HUES6 (cell line): Measurements from ENCODE around the gene CSGALNACT2.

Experiments
- H3K27ac ChIP-seq: 2 replicates; pipeline ENCODE4 v1.7.0; 2013; ENCODE audit warnings: low read depth, mild to moderate bottlenecking, low read length, inconsistent platforms
- H3K27me3 ChIP-seq: 2 replicates; pipeline ENCODE4 v1.6.1; 2013; ENCODE audit warnings: low read length; ENCODE audit not compliant: control insufficient read depth, insufficient read depth
- H3K36me3 ChIP-seq: 2 replicates; pipeline ENCODE4 v1.6.1; 2013; ENCODE audit warnings: low read length; ENCODE audit not compliant: control insufficient read depth, insufficient read depth
- H3K4me1 ChIP-seq: 2 replicates; pipeline ENCODE4 v1.6.1; 2013; ENCODE audit warnings: low read length; ENCODE audit not compliant: control insufficient read depth, insufficient read depth
- H3K4me3 ChIP-seq: 2 replicates; pipeline ENCODE4 v1.5.1; 2013; ENCODE audit warnings: low read depth, low read length
- H3K9ac ChIP-seq: one replicate; pipeline ENCODE4 v1.6.1; 2013; ENCODE audit warnings: mild to moderate bottlenecking, low read length
- H3K9me3 ChIP-seq: 2 replicates; pipeline ENCODE4 v1.6.1; 2013; ENCODE audit warnings: low read depth, low read length; ENCODE audit not compliant: control insufficient read depth, insufficient read depth

The CSGALNACT2 gene

DNA sequence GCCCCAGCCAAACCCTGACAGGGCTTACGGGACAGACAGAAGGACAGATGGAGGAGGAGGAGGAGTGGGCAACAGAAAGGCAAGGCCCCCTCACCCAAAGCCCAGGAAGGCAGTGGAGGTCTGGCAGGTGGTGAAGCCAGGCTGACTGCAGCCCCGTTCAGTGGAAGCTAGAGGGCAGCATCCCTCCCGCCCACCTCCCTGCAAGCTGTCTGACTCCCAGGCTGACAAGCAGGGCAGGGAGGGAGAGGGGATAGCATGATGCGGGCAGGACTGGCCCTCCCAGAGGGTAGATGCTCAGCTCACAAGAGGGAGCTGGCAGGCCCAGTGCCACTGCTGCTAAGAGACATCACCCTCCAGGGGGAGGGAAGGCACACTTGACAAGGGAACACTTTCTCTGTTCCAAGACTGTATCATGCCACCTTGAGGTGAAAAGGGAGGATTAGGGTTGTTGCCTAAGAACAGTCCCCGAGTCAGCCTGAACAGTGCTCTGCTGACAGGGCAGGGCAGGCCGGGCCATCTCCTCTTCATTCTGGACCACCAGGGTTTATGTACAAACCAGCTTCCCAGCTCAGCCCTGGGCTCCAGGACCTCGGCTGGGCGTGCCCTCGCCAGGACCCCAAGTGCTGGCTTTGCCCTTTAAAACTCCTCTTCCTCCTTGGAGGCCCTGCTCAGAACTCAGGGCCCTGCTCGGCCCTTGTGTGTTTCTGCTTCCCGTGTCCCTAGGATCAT lies 66.9 kb downstream of the CSGALNACT2 start:
- no peak overlapping the region for H3K9ac ChIP-seq
- H3K36me3 ChIP-seq: peaks cover 9% of the 10 kb centered on the region
- peaks cover 13% of the 10 kb centered on the region for H3K4me1 ChIP-seq

DNA sequence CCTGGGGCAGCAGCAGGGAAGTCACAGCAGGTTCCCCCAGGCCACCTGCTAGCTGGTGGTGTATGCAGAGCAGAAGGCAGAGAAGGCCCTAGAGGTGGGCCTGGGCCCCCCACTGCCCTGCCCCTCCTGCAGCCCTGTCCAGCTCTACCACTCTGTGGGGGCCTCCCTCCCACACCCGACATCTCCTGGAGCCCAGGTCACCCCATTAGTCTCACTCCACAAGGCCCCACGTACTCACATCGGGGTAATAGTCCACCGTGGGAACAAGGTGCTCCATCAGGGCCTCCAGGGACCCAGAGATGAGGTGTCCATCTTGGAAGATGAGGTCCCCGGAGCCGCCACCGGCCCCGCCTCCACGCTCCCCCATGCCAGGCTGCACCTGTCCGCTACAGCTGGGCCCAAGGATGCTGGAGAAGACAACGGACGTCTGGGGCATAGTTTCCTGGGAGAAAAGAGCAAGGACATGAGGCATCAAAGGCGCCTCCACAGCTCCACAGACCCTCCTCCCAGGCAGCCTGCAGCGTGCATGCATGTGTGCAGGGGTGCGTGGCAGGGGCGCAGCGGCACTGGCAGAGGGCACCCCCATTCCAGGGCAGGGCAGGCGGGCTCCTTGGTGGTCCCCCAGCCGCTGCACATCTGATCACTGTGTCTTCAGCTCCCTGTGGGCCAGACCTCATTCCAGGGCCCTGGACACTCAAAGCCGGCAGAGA lies 67.6 kb downstream of the CSGALNACT2 start:
- no peak overlapping the region for H3K27ac ChIP-seq
- H3K4me1 ChIP-seq: peaks cover 13% of the 10 kb centered on the region
- H3K9ac ChIP-seq: no peak overlapping the region
- no peak overlapping the region for H3K4me3 ChIP-seq
- H3K36me3 ChIP-seq: peaks cover 1% of the 10 kb centered on the region
- no peaks in the 10 kb centered on the region for H3K9me3 ChIP-seq
- no peaks in the 10 kb centered on the region for H3K27me3 ChIP-seq

More for the DNA sequence above, 66.9 kb downstream of the CSGALNACT2 start:
- no peaks in the 10 kb centered on the region for H3K27me3 ChIP-seq
- H3K4me3 ChIP-seq: no peak overlapping the region
- H3K27ac ChIP-seq: no peak overlapping the region
- no peaks in the 10 kb centered on the region for H3K9me3 ChIP-seq

DNA sequence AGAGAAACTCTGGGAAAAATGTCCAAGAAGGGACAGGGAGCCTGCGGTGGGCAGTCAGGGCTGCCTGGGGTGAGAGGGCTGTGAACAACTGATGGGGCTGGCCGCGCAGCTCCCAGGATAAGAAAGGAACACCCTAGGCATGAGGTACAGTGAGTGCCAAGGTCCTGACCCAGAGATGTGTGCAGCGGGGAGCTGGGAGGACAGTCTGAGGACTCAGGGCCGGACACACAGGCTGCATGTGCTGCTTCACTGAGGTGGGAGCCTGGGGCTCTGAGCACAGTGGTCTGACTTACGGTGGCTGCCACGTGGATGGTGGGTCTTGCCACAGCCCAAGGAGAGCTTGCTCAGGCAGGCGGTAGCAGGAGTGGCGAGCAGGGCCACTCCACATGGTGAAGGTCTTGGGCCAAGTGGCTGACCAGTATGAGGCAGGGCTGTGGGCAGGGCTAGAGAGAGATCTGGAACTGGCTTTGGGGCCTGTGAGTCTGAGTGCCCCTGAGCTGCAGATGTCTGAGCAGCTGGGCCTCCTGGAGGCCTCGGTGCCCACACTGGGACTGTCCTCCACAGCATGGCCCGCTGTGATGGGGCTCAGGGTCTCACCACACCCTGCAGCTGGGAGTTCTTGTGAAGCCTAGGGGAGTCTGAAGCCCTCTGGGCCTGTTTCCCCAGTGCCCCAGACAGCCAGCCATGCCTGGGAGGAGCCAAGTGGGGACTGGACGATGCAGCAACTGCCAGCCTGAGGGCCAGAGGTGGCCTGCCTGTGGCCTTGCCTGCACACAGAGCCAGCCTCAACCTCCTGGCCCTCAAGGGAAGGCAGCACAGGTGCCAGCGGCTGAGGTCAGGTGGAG lies 68.4 kb downstream of the CSGALNACT2 start:
- no peaks in the 10 kb centered on the region for H3K27me3 ChIP-seq
- H3K36me3 ChIP-seq: no peaks in the 10 kb centered on the region
- H3K4me3 ChIP-seq: no peak overlapping the region
- no peak overlapping the region for H3K27ac ChIP-seq
- no peak overlapping the region for H3K9ac ChIP-seq
- peaks cover 13% of the 10 kb centered on the region for H3K4me1 ChIP-seq
- no peaks in the 10 kb centered on the region for H3K9me3 ChIP-seq

DNA sequence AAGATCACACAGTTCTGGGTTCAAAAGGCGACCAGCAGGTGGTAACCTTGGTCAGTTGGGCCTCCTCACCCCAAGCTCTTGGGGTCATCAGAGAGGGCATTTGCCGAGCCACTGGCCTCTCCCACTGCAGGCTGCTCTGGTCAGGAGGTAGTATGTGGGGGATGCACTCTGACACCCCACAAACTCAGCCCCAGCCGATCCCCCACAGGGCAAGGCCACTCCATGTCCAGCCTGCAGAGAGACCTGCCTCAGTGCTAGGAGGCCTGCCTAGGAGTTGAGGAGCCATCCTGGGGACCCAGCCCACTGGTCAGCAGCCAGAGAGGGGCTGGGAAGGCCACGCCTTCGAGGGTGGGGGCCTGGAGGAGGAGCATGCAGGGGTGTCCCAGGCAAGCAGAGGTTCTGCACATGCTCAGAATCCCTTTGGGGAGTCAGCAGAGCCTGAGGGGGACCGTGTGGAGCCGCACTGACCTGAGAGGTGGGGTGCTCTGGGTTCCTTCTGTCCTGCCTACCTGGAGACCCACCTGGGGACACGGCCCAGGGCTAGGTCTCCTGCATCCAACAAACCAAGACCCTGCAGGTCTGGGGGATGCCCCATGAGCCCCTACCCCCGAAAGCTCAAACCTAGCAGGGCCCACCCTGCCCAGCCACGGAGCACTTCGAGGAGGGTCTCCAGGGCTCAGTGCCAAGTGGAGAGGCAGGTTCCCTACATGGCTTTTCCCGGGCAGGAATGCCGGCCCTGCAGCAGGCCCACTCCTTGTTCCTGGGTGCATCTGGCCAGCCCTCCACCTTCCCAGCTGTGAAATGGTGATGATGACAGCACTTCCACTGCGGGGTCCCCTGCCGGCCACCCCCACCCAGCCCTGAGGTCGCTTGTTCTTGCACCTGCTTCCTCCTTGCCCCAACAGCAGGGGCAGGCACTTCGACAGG lies 70.2 kb downstream of the CSGALNACT2 start:
- H3K36me3 ChIP-seq: no peaks in the 10 kb centered on the region
- H3K4me3 ChIP-seq: no peak overlapping the region
- peaks cover 13% of the 10 kb centered on the region for H3K4me1 ChIP-seq
- no peak overlapping the region for H3K27ac ChIP-seq
- H3K9ac ChIP-seq: no peak overlapping the region
- no peaks in the 10 kb centered on the region for H3K9me3 ChIP-seq
- no peaks in the 10 kb centered on the region for H3K27me3 ChIP-seq

DNA sequence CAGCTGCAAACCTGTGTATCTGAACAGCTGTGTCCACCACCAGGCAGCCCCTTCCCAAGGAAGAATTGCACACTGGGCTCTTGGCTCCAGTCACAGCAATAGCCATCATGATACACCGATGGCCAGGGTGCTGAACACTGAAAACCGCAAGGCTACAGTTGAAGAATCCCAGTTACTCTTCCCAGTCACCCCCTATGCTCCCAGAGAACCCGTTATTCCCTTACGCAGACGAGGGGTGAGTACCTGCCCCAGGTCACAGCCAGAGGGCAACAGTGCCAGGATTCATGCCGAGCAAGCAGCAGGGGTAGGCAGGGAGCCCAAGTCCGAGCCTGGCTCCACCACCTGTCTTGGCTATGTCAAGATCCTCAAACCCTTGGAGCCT lies 70.8 kb downstream of the CSGALNACT2 start:
- Histone ChIP-seq H3K9me3 (no peaks in the 10 kb centered on the region), H3K4me1 (peaks cover 10% of the 10 kb centered on the region), H3K27ac (no peak overlapping the region), H3K4me3 (no peak overlapping the region), H3K9ac (no peak overlapping the region), H3K36me3 (no peaks in the 10 kb centered on the region), H3K27me3 (no peaks in the 10 kb centered on the region)

DNA sequence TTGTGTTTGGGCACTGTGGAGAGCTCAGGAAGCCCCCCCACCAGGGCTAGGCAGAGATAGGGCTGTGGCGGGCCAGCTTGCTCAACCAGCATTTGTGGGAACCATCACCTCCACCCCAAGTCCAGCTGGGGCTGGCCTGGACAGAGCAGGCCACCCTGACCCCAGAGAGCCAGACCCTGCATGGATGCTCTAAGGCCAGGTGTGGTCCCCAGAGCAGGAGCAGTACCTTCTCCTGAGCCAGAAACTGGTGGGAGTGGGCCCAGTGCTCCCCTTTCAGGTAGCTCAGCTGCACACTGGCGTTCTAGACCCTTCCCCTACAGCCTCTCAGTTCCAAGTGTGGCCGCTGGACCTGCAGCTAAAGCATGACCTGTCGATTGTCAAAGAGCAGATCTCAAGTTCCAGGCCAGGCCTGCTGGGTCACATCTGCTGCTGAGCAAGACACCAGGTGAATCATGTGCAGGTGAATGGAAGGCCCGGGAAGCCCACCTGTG lies 71.5 kb downstream of the CSGALNACT2 start:
- Histone ChIP-seq H3K27ac (no peak overlapping the region), H3K4me3 (no peak overlapping the region), H3K4me1 (peaks cover 5% of the 10 kb centered on the region; the same call in 1 of the 2 replicates), H3K9ac (no peak overlapping the region), H3K9me3 (no peaks in the 10 kb centered on the region), H3K27me3 (no peaks in the 10 kb centered on the region), H3K36me3 (no peaks in the 10 kb centered on the region)

DNA sequence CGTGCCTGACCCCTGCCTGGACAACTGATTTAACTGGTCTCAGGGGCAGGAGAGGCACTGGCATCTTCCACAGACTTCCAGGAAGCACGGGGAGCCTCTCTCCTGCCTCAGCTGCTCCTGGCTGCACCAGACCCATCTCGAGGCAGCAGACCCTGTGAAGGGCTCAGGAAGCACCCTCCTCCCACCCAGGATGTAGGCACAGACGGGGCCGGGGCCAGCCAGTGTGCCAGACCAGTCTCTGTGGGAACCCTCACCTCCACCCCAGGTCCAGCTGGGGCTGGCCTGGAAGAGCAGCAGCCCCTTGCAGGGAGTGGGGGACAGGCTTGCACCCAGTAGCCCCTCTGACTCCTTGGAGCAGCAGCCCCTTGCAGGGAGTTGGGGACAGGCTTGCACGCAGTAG lies 72.3 kb downstream of the CSGALNACT2 start:
- Histone ChIP-seq H3K9ac (no peak overlapping the region), H3K9me3 (no peaks in the 10 kb centered on the region)

DNA sequence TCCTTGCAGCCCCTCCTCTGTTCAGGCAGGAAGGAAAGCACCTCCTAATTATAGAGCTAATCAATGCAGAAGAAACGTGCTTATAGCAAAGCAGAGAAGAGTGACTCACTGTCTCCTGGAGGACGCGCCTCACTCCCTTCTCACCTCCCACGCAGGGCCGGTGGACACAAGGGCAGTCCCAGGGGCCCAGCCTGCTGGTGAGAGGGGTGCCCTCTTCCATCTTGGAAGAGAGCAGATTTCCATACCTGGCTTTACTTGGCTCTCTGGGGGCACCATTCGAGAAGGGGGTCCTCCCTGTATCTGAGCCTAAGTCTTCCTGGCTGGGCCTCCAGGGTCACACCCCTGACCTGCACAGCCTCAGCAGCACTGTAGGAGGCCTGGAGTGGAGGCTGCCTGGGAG lies 72.8 kb downstream of the CSGALNACT2 start:
- H3K4me1 ChIP-seq: no peaks in the 10 kb centered on the region; the same call in 1 of the 2 replicates
- H3K36me3 ChIP-seq: no peaks in the 10 kb centered on the region
- no peaks in the 10 kb centered on the region for H3K9me3 ChIP-seq
- H3K27me3 ChIP-seq: no peaks in the 10 kb centered on the region
- no peak overlapping the region for H3K27ac ChIP-seq
- no peak overlapping the region for H3K4me3 ChIP-seq
- H3K9ac ChIP-seq: no peak overlapping the region

More for the DNA sequence above, 72.3 kb downstream of the CSGALNACT2 start:
- no peaks in the 10 kb centered on the region for H3K36me3 ChIP-seq
- no peak overlapping the region for H3K27ac ChIP-seq
- H3K27me3 ChIP-seq: no peaks in the 10 kb centered on the region
- H3K4me1 ChIP-seq: no peaks in the 10 kb centered on the region; the same call in 1 of the 2 replicates
- no peak overlapping the region for H3K4me3 ChIP-seq

DNA sequence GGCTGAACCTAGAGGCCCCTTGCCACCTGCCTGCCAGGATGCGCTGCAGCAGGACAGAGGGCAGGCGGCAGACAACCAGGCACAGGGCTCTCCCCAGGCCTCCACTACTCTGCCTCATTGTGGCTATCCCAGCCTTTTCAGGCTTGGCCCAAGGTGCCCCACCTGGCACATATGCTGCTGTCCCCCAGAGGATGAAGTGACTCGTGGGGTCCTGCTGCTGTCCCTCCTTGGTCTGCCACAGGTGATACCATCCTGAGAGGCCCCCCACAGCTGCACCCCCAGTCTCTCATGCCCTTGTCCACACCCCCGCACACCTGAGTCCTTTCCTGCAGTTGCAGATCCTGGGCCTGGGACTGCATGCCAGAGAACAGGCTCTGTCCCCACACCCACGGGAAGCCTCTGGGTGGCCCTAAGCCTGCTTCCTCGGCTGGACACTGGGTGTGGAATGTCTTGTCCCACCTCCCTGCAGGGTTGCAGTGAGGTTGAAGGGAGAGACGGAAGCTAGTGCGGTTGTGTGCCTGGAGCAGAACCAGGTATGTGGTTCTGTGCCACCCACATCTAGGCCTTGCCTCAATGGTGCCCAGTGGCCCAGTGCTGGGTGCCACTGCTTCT lies 73.3 kb downstream of the CSGALNACT2 start:
- Histone ChIP-seq H3K27me3 (no peaks in the 10 kb centered on the region), H3K4me1 (no peaks in the 10 kb centered on the region; the same call in 1 of the 2 replicates), H3K36me3 (no peaks in the 10 kb centered on the region)

More for the DNA sequence above, 73.3 kb downstream of the CSGALNACT2 start:
- Histone ChIP-seq H3K9me3 (no peaks in the 10 kb centered on the region), H3K27ac (no peak overlapping the region), H3K4me3 (no peak overlapping the region), H3K9ac (no peak overlapping the region)
